Smooth muscle cell (in vitro differentiated cells): ENCODE data around the gene KRTAP16-1. TPM values are rescaled to one million over a fixed set of nuclear protein-coding genes. Genes with fewer than 3 reads are reported as not detected.

ENCODE experiments used
- DNase-seq: peaks from one replicate; lab custom pipeline; 2025; ENCODE audit not compliant: unreplicated experiment; lab: John Stamatoyannopoulos, UW
- H2AFZ ChIP-seq: fragments of 200-600 bp; sonication (generic); 2 replicates; pipeline ENCODE4 v1.6.0; 2016; ENCODE audit warnings: antibody characterized with exemption, low read depth, mild to moderate bottlenecking
- H3F3A ChIP-seq: fragments of 200-600 bp; sonication (generic); 2 replicates; pipeline ENCODE4 v1.6.0; 2017; ENCODE audit warnings: antibody characterized with exemption, low read depth
- H3K27ac ChIP-seq: fragments of 200-600 bp; sonication (generic); 2 replicates; pipeline ENCODE4 v1.5.1; 2016; ENCODE audit warnings: low read depth, mild to moderate bottlenecking
- H3K27me3 ChIP-seq: fragments of 200-600 bp; sonication (generic); 2 replicates; pipeline ENCODE4 v1.6.1; 2016; ENCODE audit warnings: low read depth, mild to moderate bottlenecking
- H3K36me3 ChIP-seq: fragments of 200-600 bp; sonication (generic); 2 replicates; pipeline ENCODE4 v1.5.1; 2016; ENCODE audit warnings: low read depth
- H3K4me1 ChIP-seq: fragments of 200-600 bp; sonication (generic); 2 replicates; pipeline ENCODE4 v1.5.1; 2016; ENCODE audit warnings: low read depth
- H3K4me2 ChIP-seq: fragments of 200-600 bp; sonication (generic); 2 replicates; pipeline ENCODE4 v1.6.0; 2016; ENCODE audit warnings: mild to moderate bottlenecking
- H3K4me3 ChIP-seq: fragments of 200-600 bp; sonication (generic); 2 replicates; pipeline ENCODE4 v1.5.1; 2016; ENCODE audit warnings: mild to moderate bottlenecking
- H3K79me2 ChIP-seq: fragments of 200-600 bp; sonication (generic); 2 replicates; pipeline ENCODE4 v1.6.0; 2016; ENCODE audit warnings: low read depth, mild to moderate bottlenecking
- H3K9ac ChIP-seq: fragments of 200-600 bp; sonication (generic); 2 replicates; pipeline ENCODE4 v1.6.0; 2016; ENCODE audit warnings: low read depth
- H3K9me3 ChIP-seq: fragments of 200-600 bp; sonication (generic); replicated peaks from 2 replicates; pipeline ENCODE4 v1.5.1; 2016; ENCODE audit warnings: low read depth
- H4K20me1 ChIP-seq: fragments of 200-600 bp; sonication (generic); 2 replicates; pipeline ENCODE4 v1.6.0; 2016; ENCODE audit warnings: low read depth
- CTCF ChIP-seq: fragments of 200-600 bp; sonication (generic); IDR thresholded peaks from 2 replicates; pipeline ENCODE4 v1.5.1; 2017; ENCODE audit warnings: borderline replicate concordance, mild to moderate bottlenecking, antibody characterized with exemption; ENCODE audit not compliant: insufficient read depth, poor library complexity, severe bottlenecking
- WGBS: methylation state at CpG from one replicate; pipeline ENCODE4 v1.1.7; 2016; ENCODE audit warnings: low lambda C conversion rate; 5-methylcytosine and 5-hydroxymethylcytosine counted together
- polyA plus RNA-seq: library from polyadenylated mRNA; unstranded; fragments of >200 nt; fragmentation: Nextera tagmentation; extraction: Ambion mirVana; gene quantifications from 2 replicates; pipeline ENCODE4 v1.2.1, GENCODE V29; 2016
- total RNA-seq: library from RNA; depleted of rRNA; stranded (reverse); fragments of >200 nt; gene quantifications from 2 replicates; pipeline ENCODE4 v1.2.3, GENCODE V29; 2014

KRTAP16-1 gene
- total and polyA plus RNA-seq, 2 experiments from 2014 or later = not detected

- H3K9me3 ChIP-seq = no peaks in the 10 kb centered on the region
- 81% methylated on average over 1 of the region's 1 CpG for WGBS
- no peak overlapping the region for H3K27ac ChIP-seq
- H3K4me1 ChIP-seq = no peaks in the 10 kb centered on the region
- DNase-seq = no peak
- no peaks in the 10 kb centered on the region for H3F3A ChIP-seq
- no peak overlapping the region for H2AFZ ChIP-seq
- H3K79me2 ChIP-seq = no peaks in the 10 kb centered on the region
- H4K20me1 ChIP-seq = no peaks in the 10 kb centered on the region
- no peak overlapping the region for H3K4me3 ChIP-seq
- no peak overlapping the region for H3K9ac ChIP-seq
- H3K4me2 ChIP-seq = no peak overlapping the region
- TF ChIP-seq CTCF = no peak
- peaks cover 11% of the 10 kb centered on the region for H3K27me3 ChIP-seq
- H3K36me3 ChIP-seq = no peaks in the 10 kb centered on the region
Observed at GRCh38 chr17:41311111-41311510, 2.0 kb upstream of the KRTAP16-1 start.

GRCh38 chr17:41308251-41308917, 725 bp downstream of the KRTAP16-1 start:
- Histone ChIP-seq H4K20me1 (no peaks in the 10 kb centered on the region), H3K36me3 (no peaks in the 10 kb centered on the region), H3K4me1 (no peaks in the 10 kb centered on the region), H3F3A (no peaks in the 10 kb centered on the region), H3K27me3 (peaks cover 4% of the 10 kb centered on the region), H3K9me3 (no peaks in the 10 kb centered on the region), H3K79me2 (no peaks in the 10 kb centered on the region), H3K27ac (no peak overlapping the region), H2AFZ (no peak overlapping the region), H3K9ac (no peak overlapping the region), H3K4me2 (no peak overlapping the region), H3K4me3 (no peak overlapping the region)
- no peak for DNase-seq
- no peak for TF ChIP-seq CTCF
- 95% methylated on average over 10 of the region's 10 CpGs for WGBS

GRCh38 chr17:41307647-41308046, 1.5 kb downstream of the KRTAP16-1 start:
- no peak overlapping the region for H3K4me3 ChIP-seq
- H3K79me2 ChIP-seq = no peaks in the 10 kb centered on the region
- H3K36me3 ChIP-seq = no peaks in the 10 kb centered on the region
- H3K9me3 ChIP-seq = no peaks in the 10 kb centered on the region
- H4K20me1 ChIP-seq = no peaks in the 10 kb centered on the region
- H3K27me3 ChIP-seq = peaks cover 4% of the 10 kb centered on the region
- no peak for DNase-seq
- no peaks in the 10 kb centered on the region for H3F3A ChIP-seq
- no peak overlapping the region for H3K4me2 ChIP-seq
- H3K27ac ChIP-seq = no peak overlapping the region
- no peaks in the 10 kb centered on the region for H3K4me1 ChIP-seq
- TF ChIP-seq CTCF = no peak
- no peak overlapping the region for H3K9ac ChIP-seq
- H2AFZ ChIP-seq = no peak overlapping the region
- 92% methylated on average over 9 of the region's 9 CpGs for WGBS

GRCh38 chr17:41304091-41304490, 5.0 kb downstream of the KRTAP16-1 start:
- no peak for TF ChIP-seq CTCF
- H3F3A ChIP-seq = no peaks in the 10 kb centered on the region
- H3K27me3 ChIP-seq = no peaks in the 10 kb centered on the region
- WGBS = 86% methylated on average over 12 of the region's 12 CpGs
- H3K36me3 ChIP-seq = no peaks in the 10 kb centered on the region
- H3K4me2 ChIP-seq = no peak overlapping the region
- no peaks in the 10 kb centered on the region for H3K4me1 ChIP-seq
- no peaks in the 10 kb centered on the region for H3K79me2 ChIP-seq
- DNase-seq = no peak
- H3K4me3 ChIP-seq = no peak overlapping the region
- no peaks in the 10 kb centered on the region for H3K9me3 ChIP-seq
- no peaks in the 10 kb centered on the region for H4K20me1 ChIP-seq
- no peak overlapping the region for H3K9ac ChIP-seq
- no peak overlapping the region for H2AFZ ChIP-seq
- H3K27ac ChIP-seq = no peak overlapping the region
